GM21515 (cell line): ENCODE results near the gene CCKAR.

Experiments used
- ATAC-seq: cut with Tn5 transposase; IDR thresholded peaks from one replicate; pipeline ENCODE4 v1.9.1; 2021; ENCODE audit not compliant: unreplicated experiment

CCKAR gene

GRCh38 chr4:26459756-26460530 is 30.3 kb downstream of the CCKAR start:
- no peak for ATAC-seq

GRCh38 chr4:26459054-26459755 is 31.1 kb downstream of the CCKAR start:
- ATAC-seq = peak; percentile 74

GRCh38 chr4:26458157-26458561 is 32.1 kb downstream of the CCKAR start:
- no peak for ATAC-seq

GRCh38 chr4:26457412-26457811 is 32.9 kb downstream of the CCKAR start:
- no peak for ATAC-seq

GRCh38 chr4:26455571-26455970 is 34.7 kb downstream of the CCKAR start:
- ATAC-seq = no peak

- no peak for ATAC-seq
These were observed 35.3 kb downstream of the CCKAR start for GRCh38 chr4:26454961-26455360.

- no peak for ATAC-seq
These were observed 37.4 kb downstream of the CCKAR start for GRCh38 chr4:26452565-26453531.

- no peak for ATAC-seq
These were observed 38.7 kb downstream of the CCKAR start for GRCh38 chr4:26451597-26451996.

- no peak for ATAC-seq
These were observed 39.9 kb downstream of the CCKAR start for GRCh38 chr4:26450418-26450817.

- no peak for ATAC-seq
These were observed 42.9 kb downstream of the CCKAR start for GRCh38 chr4:26447378-26447777.

- no peak for ATAC-seq
These were observed 48.5 kb downstream of the CCKAR start for GRCh38 chr4:26441771-26442170.

- no peak for ATAC-seq
These were observed 49.2 kb downstream of the CCKAR start for GRCh38 chr4:26441102-26441501.

- no peak for ATAC-seq
These were observed 56.1 kb downstream of the CCKAR start for GRCh38 chr4:26434030-26434639.

GRCh38 chr4:26433556-26433955 is 56.7 kb downstream of the CCKAR start:
- no peak for ATAC-seq

- no peak for ATAC-seq
These were observed 57.9 kb downstream of the CCKAR start for GRCh38 chr4:26432419-26432818.

GRCh38 chr4:26431461-26432180 is 58.7 kb downstream of the CCKAR start:
- no peak for ATAC-seq
